ENCODE measurements around the gene NEK10.

NEK10 gene

DNA sequence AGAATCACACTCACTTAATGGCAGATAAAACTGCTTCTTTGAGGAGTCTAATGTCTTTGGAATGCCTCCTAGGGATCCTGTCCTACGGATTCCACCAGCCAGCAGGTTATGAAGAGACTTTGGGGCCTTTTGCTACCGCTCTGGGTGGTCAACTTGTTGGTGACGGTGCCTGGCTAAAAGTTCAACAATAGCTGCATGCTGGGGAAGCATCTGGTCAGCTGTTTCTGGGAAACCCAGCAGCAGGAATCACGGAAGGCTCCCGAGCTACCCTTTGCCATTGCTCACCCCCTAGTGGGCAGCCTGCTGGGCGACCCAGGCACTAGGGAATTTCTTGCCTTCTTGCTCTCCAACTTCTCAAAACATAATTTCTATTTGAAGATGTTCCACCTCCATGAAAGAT, 263.3 kb downstream of the NEK10 start:
- H3K4me1 ChIP-seq (ENCODE audit: low read length): no peaks in the 10 kb centered on the region
- TF ChIP-seq, protein P1, sequence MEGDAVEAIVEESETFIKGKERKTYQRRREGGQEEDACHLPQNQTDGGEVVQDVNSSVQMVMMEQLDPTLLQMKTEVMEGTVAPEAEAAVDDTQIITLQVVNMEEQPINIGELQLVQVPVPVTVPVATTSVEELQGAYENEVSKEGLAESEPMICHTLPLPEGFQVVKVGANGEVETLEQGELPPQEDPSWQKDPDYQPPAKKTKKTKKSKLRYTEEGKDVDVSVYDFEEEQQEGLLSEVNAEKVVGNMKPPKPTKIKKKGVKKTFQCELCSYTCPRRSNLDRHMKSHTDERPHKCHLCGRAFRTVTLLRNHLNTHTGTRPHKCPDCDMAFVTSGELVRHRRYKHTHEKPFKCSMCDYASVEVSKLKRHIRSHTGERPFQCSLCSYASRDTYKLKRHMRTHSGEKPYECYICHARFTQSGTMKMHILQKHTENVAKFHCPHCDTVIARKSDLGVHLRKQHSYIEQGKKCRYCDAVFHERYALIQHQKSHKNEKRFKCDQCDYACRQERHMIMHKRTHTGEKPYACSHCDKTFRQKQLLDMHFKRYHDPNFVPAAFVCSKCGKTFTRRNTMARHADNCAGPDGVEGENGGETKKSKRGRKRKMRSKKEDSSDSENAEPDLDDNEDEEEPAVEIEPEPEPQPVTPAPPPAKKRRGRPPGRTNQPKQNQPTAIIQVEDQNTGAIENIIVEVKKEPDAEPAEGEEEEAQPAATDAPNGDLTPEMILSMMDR (IDR thresholded peaks at IDR 0.05; ENCODE audit: low read length): 0 out of 2 replicates have a peak, but pooled peaks have one; percentile 5
- no peak for TF ChIP-seq EZH2phosphoT487 (IDR thresholded peaks at IDR 0.05; ENCODE audit: low read length)
- no peaks in the 10 kb centered on the region for H3K79me2 ChIP-seq (ENCODE audit: low read length)
- H3F3A ChIP-seq (ENCODE audit: insufficient read depth, low read length): no peaks in the 10 kb centered on the region
- H3K36me3 ChIP-seq (replicated peaks; ENCODE audit: insufficient read depth, low read length): no peaks in the 10 kb centered on the region
- H3K27me3 ChIP-seq (replicated peaks; ENCODE audit: insufficient read depth, low read length): no peaks in the 10 kb centered on the region
- H3K9me2 ChIP-seq (replicated peaks; ENCODE audit: insufficient read depth, low read length): no peaks in the 10 kb centered on the region
- H3K27ac ChIP-seq (ENCODE audit: low read length): no peak overlapping the region
- no peak overlapping the region for H3K4me2 ChIP-seq (ENCODE audit: low read depth, low read length)
- DNase-seq: no peak
- H3K9ac ChIP-seq (ENCODE audit: low read length): no peak overlapping the region
- no peaks in the 10 kb centered on the region for H4K20me1 ChIP-seq (ENCODE audit: insufficient read depth, low read length)
- H2AFZ ChIP-seq (ENCODE audit: low read length): no peak overlapping the region
- no peaks in the 10 kb centered on the region for H3K9me3 ChIP-seq (replicated peaks; ENCODE audit: insufficient read depth, low read length)
- H3K4me3 ChIP-seq (ENCODE audit: low read length): no peak overlapping the region

DNA sequence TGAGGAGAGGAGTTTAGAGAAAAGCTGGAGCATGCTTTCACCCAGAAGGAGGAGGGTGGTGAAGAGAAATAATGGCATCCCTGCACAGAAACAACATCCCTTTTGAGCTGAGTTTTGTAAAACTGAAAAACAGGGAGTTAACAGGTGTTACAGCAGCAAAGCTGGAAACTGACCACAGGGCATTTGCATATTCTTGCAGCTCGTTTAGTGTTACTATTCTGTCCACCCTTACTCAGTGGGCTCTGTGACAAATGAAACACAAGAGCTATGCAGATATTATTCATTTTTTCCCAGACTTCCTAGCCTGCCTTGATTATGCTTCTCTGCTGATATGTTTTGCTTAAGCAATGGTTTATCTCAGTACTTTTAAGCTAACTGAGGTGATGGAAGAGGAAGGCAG, 272.0 kb downstream of the NEK10 start:
- Histone ChIP-seq H3F3A (ENCODE audit: insufficient read depth, low read length) (peaks cover 43% of the 10 kb centered on the region), H3K36me3 (replicated peaks; ENCODE audit: insufficient read depth, low read length) (no peaks in the 10 kb centered on the region), H3K4me3 (ENCODE audit: low read length) (no peak overlapping the region), H3K27ac (ENCODE audit: low read length) (peak overlapping the region; percentile 98), H3K9ac (ENCODE audit: low read length) (peak overlapping the region; percentile 71; the same call in 1 of the 2 replicates), H3K4me2 (ENCODE audit: low read depth, low read length) (peak overlapping the region; percentile 66), H4K20me1 (ENCODE audit: insufficient read depth, low read length) (no peaks in the 10 kb centered on the region), H3K27me3 (replicated peaks; ENCODE audit: insufficient read depth, low read length) (no peaks in the 10 kb centered on the region), H2AFZ (ENCODE audit: low read length) (peak overlapping the region; percentile 52), H3K4me1 (ENCODE audit: low read length) (peaks cover 46% of the 10 kb centered on the region), H3K9me2 (replicated peaks; ENCODE audit: insufficient read depth, low read length) (no peaks in the 10 kb centered on the region), H3K9me3 (replicated peaks; ENCODE audit: insufficient read depth, low read length) (no peaks in the 10 kb centered on the region), H3K79me2 (ENCODE audit: low read length) (no peaks in the 10 kb centered on the region)
- DNase-seq: peak; percentile 50
- TF ChIP-seq EZH2 (optimal IDR thresholded peaks at IDR 0.05; ENCODE audit: low read depth, low read length): no peak
- no peak for TF ChIP-seq EZH2phosphoT487 (IDR thresholded peaks at IDR 0.05; ENCODE audit: low read length)
- TF ChIP-seq, protein P1 (IDR thresholded peaks at IDR 0.05; ENCODE audit: low read length): no peak

DNA sequence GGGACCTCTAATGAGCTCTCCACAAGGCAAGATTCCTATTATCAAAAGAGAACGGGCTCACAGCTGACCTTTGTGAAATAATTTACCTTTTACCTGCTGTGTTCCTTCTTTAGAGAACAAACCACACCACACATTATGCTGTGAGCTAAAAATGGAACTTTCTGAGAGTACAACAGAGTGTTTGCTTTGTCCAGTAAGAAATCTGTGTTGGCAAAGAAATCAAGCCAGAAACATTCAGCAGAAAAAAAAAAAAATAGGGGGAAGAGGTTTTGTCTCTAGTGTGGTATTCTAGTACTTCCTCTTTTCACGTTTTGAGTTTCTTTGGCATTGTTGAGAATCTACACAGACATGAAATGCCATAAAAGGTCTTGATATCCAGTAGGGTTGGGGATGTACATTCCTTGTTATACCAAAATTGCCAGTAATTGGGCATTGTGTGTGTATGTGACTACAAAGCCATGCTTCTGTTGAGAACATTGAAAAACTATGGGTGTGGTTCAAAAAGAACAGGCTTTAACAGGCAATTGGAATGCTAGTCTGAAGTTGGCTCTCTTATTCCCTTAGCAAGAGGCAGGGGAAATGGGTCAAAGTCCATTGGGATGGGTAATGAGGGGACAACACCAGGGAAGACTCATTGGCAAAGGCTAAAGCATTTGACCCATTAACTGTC, 273.5 kb downstream of the NEK10 start:
- H3K4me3 ChIP-seq (ENCODE audit: low read length): peak overlapping the region; percentile 33; the same call in 1 of the 2 replicates
- H2AFZ ChIP-seq (ENCODE audit: low read length): 0 out of 2 replicates have a peak overlapping the region, but pooled peaks have one; percentile 21
- peaks cover 46% of the 10 kb centered on the region for H3K4me1 ChIP-seq (ENCODE audit: low read length)
- no peaks in the 10 kb centered on the region for H3K9me3 ChIP-seq (replicated peaks; ENCODE audit: insufficient read depth, low read length)
- no peaks in the 10 kb centered on the region for H3K79me2 ChIP-seq (ENCODE audit: low read length)
- peak overlapping the region; percentile 98 for H3K27ac ChIP-seq (ENCODE audit: low read length)
- H4K20me1 ChIP-seq (ENCODE audit: insufficient read depth, low read length): no peaks in the 10 kb centered on the region
- peaks cover 43% of the 10 kb centered on the region for H3F3A ChIP-seq (ENCODE audit: insufficient read depth, low read length)
- peak overlapping the region; percentile 71 for H3K9ac ChIP-seq (ENCODE audit: low read length)
- peak overlapping the region; percentile 91 for H3K4me2 ChIP-seq (ENCODE audit: low read depth, low read length)
- no peaks in the 10 kb centered on the region for H3K9me2 ChIP-seq (replicated peaks; ENCODE audit: insufficient read depth, low read length)
- H3K36me3 ChIP-seq (replicated peaks; ENCODE audit: insufficient read depth, low read length): no peaks in the 10 kb centered on the region
- H3K27me3 ChIP-seq (replicated peaks; ENCODE audit: insufficient read depth, low read length): no peaks in the 10 kb centered on the region
- DNase-seq: peak; percentile 79
- TF ChIP-seq EZH2phosphoT487 (IDR thresholded peaks at IDR 0.05; ENCODE audit: low read length) (no peak), EZH2 (optimal IDR thresholded peaks at IDR 0.05; ENCODE audit: low read depth, low read length) (no peak)
- TF ChIP-seq, protein P1 (IDR thresholded peaks at IDR 0.05; ENCODE audit: low read length): no peak

Measured in MM.1S (cell line).